Measurements from ENCODE around the gene TROAP.

The TROAP gene

DNA sequence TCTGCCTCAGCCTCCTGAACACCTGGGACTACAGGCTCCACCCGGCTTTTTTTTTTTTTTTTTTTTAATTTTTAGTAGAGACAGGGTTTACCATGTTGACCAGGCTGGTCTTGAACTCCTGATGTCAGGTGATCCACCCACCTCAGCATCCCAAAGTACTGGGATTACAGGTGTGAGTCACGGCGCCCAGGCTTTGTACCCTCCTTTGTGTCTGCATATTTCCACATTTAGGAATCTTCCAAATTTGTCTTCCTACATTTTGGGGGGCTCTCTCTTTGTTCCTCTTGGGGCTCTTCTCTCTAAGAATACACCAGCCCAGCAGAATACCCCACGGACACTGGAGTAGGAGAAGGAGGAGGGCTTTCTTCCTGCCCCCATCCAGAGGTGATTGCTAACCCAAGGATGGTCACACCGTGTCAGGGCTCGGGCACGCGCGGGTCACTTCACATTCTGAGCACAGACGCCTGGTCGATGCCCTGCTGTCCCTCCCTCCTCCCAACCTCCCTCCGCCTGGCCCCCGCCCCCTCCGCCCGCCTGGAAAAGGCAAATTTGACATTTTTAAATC lies 21.5 kb downstream of the TROAP start:
- DNase-seq = no peak

DNA sequence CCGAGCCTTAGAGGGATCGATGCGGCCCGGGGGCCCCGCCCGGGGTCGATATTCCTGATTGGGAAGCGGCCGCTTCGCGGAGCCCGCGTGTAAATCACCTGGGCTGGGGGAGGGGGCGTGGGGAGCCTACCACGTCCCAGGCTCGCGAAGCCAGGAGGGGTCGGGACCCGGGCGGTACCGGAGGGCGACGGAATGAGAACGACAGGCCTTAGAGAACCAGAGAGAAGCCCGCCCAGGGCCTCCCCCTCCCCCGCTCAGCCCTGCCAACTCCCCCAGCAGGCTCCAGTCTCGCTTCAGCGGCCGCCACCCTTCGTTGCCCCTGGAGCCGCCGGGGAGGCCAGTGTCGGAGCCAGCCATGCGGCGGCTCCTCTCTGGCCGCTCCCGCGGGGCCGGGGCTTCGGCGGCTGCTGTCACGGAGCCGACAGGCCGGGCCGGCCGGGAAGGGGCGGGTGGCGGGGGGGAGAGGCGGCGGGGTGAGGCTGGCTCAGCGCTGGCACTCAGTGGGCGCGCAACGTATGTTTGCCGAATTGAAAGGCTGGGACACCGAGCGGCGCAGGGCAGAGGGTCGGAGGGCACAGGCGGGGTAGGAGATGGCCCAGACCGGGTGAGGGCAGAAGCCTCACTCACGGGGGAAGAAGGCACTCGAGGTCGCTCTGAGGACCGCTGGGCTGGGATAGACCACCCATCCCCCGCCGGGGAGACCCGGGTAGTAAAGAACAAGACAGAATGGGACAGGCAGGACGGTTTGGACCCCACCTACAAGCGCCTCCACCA lies 22.2 kb downstream of the TROAP start:
- DNase-seq = no peak

DNA sequence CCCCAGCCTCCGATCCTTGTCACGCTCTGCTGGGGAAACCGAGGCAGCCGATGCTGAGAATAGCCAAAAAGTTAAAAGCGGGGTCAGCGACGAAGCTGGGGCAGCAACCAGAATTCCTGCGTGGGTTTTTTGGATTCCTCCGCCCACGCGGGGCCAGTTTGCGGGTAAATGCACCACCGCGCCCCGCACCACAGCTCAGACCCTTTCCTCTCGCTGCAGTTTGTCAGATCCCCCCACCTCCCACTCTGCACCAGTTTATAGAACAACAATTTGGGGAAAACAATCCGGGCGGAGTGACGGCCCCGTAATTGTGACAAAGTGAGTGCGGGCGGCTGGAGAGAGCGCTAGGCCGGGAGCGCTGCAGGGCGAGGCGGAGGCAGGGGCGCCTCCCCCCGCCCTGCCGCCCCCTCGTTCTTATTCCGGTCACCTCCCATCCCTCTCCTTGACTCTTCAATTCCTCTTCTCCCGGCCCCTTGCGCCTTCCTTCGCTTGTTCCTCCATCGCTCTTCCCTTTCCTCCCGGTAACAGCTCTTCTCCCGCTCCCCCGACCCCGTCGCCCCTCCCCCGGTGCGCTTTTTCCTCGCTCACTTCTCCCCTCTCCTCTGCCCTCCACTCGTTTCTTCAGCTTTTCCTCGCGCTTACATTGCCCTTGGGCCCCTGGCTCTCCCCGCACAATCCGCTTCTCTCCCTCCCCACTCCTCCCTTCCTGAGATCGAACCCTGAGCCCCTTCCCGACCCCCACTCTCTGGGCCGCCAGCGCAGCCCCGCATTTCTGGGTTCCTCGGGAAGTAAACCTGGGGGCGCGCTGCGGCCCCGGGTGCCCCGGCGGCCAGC lies 23.0 kb downstream of the TROAP start:
- no peak for DNase-seq

DNA sequence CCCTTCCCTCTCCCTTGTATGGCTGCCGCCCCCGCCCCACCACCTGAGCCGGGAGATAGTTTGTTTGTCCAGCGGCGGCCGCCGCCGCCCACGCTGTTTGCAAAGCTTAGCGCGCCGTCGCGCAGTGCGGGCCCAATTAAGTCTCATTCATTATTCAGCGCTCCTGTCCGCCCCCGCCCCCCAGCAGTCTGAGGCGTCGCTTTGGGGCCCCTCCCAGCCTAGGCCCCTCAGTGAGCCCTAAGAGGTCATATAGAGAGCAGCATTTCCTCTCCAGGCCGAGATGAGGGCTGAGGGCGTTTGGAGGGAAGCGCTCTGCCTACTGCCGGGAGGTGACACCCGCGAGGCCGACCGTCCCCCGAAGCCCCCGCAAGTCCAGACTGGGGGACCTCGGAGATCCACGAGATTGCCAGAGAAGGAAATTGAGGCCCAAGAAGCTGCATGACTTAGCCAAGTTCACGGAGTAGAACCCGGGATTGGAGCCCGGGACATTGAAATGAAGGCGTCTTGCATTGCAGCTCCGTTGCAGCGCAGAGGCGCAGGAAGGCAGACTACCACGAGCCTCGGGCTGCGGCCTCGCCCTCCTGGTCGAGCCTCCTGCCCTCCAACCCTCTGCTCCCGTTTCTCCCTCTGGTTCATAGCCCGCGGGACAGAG lies 23.7 kb downstream of the TROAP start, which contains the start of gene DNAJC22:
Gene DNAJC22 (plus strand): TSS at position 230 of the 652 bp plus-strand sequence. CDS start 1,985 bp downstream, outside the sequence.
- DNase-seq = no peak

DNA sequence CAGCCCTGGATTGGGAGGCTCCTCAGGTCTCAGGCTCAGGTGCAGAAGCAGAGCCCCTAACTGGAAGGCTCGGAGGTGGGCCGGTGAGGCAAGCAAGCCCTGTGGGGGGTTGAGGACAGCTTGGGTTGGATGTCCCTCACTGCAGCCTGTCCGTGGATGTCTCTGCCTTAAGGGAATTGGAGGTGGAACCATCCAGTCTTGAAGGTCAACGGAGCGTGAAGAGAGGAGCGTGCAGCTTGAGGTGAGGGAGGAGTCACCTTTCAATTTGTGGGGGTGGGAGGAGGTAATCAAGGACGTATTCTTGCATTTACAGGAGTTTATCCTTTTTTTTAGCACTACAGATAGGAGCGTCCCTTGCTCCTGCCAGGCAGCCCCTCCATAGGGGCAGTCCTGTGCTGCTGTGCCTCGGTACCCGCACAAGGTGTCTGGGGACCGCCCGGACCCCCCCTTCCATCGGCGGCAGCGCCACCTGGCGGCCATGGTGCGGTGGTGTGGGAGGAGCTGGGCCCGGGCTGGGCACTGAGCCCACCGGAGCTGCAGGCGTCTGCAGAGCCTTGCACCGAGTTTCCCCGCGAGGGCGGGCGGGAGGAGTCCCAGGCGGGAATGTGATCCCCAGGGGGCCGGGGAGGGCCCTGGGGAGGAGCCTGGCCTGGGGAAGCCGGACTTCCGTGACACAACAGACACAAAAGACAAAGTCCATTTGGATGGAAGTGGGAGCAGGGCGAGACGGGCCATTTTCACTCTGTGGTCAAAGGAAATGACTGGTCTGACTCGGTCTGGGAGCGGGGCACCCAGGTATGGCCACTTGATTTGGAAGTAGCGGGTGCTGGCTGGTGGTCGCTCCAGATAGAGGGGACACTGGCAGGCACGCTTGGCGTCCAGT lies 24.5 kb downstream of the TROAP start:
- peak in 1 of 2 experiments; percentile 37 for DNase-seq

DNA sequence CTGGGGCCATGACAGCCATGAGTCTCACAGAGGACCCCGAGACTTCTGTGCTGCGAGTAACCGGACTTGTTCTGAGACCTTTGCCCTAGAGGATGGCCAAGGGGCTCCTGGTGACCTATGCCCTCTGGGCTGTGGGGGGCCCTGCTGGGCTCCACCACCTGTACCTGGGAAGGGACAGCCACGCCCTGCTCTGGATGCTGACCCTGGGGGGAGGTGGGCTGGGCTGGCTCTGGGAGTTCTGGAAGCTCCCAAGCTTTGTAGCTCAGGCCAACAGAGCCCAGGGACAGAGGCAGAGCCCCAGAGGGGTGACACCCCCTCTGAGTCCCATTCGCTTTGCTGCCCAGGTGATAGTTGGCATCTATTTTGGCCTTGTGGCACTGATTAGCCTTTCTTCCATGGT lies 25.7 kb downstream of the TROAP start:
- DNase-seq = no peak

DNA sequence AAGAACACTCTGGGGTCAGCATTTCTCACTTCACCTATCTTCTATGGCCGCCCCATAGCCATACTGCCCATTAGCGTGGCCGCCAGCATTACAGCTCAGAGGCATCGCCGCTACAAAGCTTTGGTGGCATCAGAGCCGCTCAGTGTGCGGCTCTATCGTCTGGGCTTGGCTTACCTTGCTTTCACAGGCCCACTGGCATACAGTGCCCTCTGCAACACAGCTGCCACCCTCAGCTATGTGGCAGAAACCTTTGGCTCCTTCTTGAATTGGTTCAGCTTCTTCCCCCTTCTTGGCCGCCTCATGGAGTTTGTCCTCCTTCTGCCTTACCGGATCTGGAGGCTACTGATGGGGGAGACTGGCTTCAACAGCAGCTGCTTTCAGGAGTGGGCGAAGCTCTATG lies 26.2 kb downstream of the TROAP start:
- DNase-seq = no peak

DNA sequence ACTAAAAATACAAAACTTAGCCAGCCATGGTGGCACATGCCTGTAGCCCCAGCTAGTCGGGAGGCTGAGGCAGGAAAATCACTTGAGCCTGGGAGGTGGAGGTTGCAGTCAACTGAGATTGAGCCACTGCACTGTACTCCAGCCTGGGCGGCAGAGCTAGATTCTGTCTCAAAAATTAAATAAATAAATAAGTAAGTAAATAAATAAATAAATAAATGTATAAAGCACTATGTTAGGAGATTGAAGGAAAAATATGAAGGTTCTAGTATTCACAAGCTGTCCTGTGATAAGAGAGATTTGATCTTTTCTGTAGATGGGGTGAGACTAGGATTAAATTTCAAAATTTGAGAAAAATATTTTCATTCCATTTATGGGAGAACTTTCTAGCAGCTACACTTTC lies 29.3 kb downstream of the TROAP start:
- no peak for DNase-seq

DNA sequence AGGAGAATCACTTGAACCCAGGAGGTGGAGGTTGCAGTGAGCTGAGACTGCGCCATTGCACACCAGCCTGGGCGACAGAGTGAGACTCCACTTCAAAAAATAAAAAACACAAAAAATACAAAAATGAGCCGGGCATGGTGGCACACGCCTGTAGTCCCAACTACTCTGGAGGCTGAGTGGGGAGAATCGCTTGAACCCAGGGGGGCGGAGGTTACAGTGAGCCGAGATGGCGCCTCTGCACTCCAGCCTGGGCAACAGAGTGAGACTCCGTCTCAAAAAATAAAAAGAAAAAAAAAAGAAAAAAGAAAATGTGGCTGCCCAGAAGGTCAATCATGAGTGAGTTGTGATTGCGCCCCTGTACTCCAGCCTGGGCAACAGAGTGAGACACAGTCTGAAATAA lies 32.9 kb downstream of the TROAP start:
- no peak for DNase-seq

DNA sequence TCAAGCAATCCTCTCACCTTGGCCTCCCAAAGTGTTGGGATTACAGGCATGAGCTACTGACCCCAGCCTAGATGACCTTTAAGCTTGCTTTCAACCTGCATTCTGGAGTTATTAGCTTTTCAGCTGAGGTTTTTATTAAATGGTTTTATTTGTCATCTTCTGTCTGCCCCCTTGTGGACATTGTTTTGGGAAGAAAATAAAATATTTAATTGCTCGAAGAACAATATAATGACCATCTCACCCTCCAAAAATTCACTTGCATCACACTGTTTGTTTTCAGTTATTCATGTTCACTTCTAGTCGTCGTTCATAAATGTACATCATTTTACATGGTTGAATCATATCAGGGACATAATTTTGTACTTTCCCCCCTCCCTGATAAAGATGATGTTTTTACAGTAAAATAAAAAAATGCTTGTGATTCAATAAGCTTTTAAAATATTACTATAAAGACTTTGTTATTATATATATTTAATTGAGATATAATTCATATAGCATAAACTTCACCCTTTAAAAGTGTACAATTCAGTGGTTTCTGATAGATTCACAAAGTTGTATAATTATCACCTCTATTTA lies 34.1 kb downstream of the TROAP start:
- DNase-seq = peak in 1 of 2 experiments; percentile 47

DNA sequence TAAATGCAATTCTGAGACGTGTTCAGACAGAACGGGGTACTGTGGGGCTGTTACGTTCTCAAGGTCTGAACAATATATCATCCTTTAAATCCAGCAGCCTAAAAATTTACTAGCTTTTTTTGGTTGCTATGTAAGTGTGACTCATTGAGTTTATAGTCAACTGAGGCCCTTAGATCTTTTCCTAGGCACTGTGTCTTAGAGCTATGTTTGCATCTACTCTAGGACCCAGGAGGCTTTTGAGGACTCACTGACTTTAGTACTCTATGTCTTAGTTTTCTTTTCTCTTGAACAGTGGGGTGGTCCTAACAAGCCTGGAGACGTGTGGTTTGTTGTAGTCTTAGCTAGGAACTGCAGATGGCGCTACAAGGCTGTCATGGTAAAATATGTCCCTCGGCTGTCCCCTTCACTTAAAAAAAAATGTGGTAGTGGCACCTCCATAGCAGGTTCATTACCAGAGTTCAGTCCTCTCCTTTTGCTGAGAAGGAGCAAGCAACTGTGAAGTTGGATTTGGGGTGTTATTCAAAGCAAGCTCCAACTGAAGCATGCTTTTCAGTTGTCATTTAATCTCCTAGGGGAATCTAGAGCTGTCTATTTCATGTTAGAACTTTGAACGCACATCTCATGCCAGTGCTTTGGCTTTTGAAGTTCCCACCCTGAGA lies 35.6 kb downstream of the TROAP start:
- DNase-seq = peak; percentile 33 to 84

DNA sequence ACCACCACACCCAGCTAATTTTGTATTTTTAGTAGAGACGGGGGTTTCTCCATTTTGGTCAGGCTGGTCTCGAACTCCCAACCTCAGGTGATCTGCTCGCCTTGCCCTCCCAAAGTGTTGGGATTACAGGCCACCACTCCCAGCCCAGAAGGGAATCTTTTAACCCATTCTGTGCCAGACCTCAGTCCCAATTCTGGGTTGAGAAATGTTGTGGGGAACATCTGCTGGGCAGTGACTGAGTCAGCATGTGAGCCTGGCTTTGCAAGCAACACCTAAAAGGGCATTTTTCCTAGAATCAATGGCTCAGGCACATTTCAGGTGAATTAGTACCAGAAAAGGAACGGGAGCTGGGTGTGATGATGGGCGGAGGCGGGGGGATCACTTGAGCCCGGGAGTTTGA lies 36.6 kb downstream of the TROAP start:
- no peak for DNase-seq

DNA sequence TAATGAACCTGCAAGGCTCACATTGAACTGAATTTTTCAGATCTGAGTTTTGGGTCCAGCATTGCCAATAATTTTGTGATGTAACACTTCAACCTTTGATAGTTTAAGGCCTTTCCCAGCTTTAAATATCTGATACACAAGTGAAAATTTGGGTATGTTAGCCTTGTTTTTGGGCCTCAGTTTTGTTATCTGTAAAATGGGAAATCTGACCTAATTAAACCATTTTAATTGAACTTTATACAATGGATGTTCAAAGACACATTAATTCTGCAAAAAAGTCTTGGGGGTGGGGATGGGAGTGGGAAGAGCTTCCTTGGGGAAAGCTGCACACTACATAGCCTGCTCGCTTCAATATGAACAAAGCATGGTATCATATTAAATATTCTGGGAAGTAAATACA lies 39.0 kb downstream of the TROAP start:
- DNase-seq = no peak

DNA sequence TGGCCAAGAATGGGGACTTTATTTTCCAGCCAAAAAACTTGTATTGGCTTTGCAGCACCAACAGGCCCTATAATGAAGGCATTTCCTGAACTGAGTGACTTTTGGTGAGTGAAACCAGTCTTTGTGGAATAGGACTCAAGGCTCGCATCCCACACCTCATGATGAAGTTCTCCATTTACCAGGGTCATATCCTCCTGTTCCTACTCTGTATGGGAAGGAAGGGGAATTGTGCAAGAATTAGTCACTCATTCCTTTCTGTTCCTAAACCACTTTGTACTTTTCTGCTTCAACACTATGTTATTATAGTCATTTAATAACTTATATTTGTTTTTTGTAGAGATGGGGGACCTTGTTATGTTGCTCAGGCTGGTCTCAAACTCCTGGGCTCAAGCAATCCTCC lies 41.9 kb downstream of the TROAP start:
- no peak for DNase-seq

DNA sequence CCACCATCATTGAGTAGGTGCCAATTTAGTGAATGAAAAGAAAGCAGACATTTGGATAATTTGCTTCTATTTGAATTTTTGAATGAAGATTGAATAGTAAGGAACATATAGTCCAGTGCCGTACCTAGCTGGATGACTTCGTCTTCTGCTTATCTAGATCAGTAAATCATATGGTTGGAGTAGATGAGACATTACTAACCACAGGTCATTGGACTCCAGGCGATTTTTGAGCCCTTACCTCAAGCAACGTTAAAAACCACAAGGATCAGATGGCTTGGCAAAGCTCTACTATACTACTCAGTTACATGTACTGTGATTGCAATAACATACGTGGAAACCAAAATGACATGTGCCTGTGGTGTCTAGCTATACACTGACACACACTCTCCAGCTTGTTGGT lies 42.5 kb downstream of the TROAP start:
- no peak for DNase-seq

DNA sequence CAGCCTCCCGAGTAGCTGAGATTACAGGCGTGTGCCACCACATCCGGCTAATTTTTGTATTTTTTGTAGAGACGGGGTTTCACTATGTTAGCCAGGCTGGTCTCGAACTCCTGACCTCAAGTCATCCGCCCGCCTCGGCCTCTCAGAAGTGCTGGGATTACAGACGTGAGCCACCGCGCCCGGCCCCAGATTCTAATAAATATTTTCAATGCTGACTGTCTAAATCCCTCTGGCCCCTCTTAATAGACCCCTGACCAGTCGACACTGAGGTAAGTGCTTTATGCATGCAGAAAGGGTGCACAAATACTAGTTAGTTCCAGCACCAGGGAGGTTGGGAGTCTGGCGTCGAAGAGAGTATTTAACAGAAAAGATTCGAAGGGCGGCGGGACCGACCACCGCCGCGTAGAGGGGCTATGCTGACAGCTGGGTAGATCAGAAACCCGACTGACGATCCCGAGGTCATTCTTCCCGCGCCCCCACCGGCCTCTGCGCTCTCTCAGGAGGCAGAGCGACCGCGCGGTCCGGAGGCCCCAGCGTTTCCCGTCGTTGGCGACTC lies 43.1 kb downstream of the TROAP start:
- no peak for DNase-seq

DNA sequence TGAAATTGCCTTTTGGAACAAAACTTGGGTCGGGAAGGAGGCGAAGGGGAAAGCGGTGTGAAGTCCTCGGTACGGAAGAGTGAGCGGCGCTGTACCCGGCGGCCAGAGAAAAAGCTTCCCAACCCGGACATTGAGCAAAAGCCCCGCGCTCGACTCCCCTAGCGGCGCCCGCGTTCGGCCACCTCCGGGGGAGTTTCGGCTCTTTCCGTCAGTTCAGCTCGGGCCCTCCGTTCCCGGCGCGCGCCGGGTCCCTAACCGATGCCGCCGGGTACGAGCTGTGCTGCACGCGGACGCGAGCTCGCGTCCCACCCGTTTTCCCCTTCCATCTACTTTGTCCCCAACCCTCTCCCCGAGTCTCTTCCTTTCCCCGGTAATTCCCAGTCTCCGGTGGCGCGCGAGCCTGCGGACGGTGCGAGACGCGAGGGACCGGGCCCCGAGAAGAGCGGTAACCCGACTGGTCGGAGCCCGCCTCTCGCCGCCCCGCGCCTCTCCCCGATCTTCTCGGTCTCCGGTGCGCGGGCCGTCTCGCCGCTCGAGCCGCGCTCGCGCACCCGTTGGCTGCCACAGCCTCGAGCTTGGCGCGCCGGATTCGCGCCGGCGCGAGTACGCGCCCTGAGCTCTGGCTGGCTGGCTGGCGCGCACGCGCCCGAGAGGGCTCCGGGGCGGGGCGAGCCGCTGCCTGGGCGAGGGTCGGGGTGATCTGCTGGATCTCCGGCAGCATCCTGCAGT lies 43.8 kb downstream of the TROAP start:
- peak; percentile 75 to 93 for DNase-seq

DNA sequence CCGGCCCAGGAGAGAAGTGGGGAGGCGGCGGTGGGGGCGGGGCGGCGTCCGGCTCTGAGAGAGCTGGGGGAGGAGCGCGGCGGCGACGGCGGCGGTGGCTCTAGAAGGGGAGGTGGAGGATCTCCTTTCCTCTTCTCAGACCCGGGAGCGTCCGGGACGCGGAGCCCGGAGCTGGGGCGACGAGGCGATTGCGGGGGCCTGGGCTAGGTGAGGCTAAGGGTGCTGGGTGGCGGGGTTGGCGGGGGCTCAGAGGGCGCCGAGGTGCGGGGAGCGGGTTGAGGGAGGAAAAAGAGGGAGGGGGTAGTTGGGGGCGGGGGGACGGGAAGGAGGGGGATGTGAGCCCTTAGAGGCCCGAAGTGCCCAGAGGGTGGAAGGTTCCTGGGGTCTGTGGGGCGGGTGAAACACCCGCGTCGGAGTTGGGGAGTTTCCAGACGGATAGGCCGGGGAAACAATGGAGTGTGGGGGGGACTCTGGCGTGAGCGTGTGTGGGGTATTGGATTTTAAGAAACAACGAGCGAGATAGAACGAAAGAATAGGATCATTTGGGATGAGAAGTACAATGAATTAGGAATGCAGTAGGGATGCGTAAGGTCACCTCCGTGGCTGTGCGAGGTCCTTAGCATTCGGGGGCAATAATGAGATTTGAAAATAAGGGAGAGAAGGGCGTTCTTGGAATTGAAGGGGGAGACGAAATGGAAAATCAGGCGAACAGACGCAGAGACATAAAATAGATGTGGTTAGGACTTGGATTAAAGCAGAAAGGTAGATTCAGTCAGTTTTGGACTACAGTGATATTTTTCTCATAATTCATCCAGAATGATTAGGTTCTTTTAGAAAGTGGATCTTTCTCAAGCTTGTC lies 44.6 kb downstream of the TROAP start, which contains the start of gene SPATS2:
Gene SPATS2 (plus strand): TSS at position 82 of the 859 bp plus-strand sequence. CDS start 93,551 bp downstream, outside the sequence.
- peak; percentile 46 to 48 for DNase-seq

DNA sequence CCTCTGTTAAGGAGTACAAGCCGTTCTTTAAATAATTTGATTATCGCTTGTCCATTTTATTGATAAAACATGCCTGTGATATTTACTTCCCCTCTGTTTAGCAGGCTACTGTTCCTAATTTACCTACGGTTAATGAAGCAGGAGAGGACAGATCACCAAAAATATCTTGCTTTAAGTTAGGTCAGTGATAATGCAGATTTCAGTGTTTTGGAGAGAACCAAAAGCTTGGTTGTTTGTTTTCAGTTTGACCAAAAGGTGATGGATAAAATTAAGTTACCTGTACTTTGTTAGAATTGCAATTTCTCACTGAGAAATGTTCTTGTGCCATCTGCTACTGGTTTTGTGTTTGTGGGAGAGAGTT lies 45.2 kb downstream of the TROAP start:
- DNase-seq = no peak
